ENCODE results near the gene C16orf96.

Gene C16orf96

DNA sequence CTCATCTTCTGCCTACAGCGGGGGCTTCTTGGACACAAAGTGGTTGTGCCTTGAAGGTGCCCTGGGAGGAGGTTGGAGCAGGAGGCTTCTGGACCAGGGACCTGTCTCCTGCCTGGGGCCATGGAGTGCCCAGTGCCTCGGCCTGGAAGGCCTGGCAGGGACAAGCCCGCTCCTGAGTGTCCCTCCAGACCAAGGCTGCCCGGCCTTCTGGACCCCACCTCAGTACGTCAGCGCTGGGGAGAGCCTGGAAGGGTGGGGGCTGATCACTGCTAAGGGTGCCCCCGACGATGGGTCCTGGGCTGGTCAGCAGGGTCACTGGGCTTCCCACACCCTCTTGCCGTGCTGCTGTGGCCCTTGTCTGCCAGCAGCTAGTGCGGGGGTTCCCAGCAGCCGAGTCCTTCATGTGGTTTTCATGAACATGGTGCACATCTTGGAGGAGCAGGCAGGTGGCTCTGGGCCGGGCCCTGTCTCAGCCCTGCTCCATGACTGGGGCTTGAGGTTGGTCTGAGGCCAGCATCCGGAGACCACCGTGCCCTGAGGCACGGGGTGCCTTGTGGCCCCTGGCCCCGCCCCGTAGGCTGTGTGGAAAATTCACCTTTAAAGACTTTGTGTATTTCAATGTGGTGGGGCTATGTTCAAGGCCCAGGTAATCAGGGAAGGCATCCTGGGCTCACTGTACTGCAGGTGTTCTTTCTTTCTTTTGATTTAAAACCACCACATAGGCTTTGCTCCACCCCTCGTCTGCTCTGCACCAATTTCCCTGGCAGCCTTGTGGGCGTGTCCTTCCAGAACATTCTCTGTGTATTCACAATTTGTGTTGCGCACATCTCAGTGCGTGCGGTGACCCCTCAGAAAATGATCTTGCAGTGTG is 90.9 kb downstream of the C16orf96 start:
- no peak for DNase-seq (ENCODE audit: low spot score)

DNA sequence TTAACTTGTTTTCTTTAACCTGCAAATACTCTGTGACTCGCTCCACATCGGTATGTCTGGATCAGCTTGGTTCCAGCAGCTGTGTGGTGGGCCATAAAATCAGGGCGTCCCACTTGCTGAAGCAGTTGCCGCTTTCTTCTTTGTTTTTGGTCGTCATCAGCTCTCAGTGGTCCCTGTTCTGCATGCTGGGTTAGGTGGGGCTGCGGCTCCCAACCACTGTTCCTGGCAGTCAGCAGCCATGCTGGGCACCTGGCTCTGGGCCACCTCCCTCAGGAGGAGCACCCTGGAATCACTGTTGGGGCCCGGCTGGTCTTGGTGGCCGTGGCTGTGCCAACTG is 91.5 kb downstream of the C16orf96 start:
- DNase-seq (ENCODE audit: low spot score), result no peak

DNA sequence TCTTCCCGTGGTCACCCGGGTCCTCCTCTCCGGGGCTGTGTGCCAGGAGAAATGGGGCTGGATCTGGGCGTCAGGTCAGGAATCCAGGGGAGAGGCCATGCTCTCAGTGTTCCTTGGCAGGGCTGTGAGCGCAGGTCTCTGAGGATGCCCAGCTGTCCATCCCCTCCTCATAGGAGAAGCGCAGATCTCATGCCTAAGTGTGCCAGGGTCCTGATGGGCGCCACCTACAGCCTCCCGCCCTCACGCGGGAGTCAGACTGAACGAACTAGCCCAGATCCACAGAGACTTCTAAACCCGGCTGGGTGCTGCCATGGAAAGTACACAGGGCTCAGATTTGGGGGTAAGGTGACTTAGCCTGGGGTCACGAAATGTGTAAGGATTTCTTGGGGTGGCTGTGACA is 92.8 kb downstream of the C16orf96 start:
- DNase-seq (ENCODE audit: low spot score), result no peak

DNA sequence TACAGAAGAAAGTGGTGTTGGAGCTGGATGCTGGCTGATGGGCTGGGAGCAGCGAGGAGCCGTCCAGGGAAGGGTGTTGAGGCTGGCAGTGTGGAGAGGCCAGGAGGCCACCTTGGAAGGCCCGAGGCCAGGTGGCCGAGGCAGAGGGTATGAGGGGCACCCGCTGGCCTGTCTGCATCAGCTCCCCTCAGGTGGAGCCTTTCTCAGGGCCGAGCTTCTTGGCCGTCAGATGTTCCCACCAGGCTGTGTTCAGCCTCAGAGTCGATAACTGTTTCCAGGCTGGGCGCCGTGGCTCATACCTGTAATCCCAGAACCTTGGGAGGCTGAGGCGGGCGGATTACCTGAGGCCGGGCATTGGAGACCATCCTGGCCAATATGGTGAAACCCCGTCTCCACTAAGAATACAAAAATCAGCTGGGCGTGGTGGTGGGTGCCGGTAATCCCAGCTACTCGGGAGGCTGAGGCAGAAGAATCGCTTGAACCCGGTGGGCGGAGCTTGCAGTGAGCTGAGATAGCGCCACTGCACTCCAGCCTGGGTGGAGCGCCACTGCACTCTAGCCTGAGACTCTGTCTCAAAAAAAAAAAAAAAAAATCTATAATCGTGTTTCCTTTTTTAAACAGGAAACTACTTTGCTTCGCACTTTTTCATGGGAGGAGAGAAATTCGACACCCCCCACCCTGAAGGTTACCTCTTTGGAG is 93.8 kb downstream of the C16orf96 start:
- DNase-seq (ENCODE audit: low spot score), result no peak

Measured in germinal center (tissue), 1 donor.